ENCODE measurements around the gene RBM3.

GRCh38 chrX:48580662-48581061 is 6.4 kb downstream of the RBM3 start:
- TF ChIP-seq CTCF (IDR thresholded peaks at IDR 0.05; ENCODE audit: control extremely low read depth in 1 of 3, insufficient read depth in 1 of 3, low read depth in 1 of 3, low read length in 3 of 3) (no peak), ZNF274 (IDR thresholded peaks at IDR 0.05; ENCODE audit: borderline replicate concordance, extremely low read depth, low read length) (no peak), TBP (IDR thresholded peaks at IDR 0.05; ENCODE audit: low read depth, low read length) (no peak), RAD21 (IDR thresholded peaks at IDR 0.05 in 1 of 2, conservative IDR thresholded peaks at IDR 0.05 in 1 of 2; ENCODE audit: low read depth in 2 of 2, low read length in 2 of 2) (no peak), RNF2 (IDR thresholded peaks at IDR 0.05; ENCODE audit: borderline replicate concordance, low read depth, low read length, missing control alignments, poor library complexity, severe bottlenecking) (no peak), TAF1 (IDR thresholded peaks at IDR 0.05; ENCODE audit: low read depth, low read length) (no peak)
